ENCODE results near the gene ZNF506.
"Not testable (repeated sequence)": the region's sequence is repeated elsewhere in the genome, so short reads cannot be mapped to it uniquely, and the experiment has no call there.

The ZNF506 gene

GRCh38 chr19:19746286-19747213 lies 75.0 kb downstream of the ZNF506 start:
- DNase-seq (ENCODE audit: extremely low read depth in 1 of 2, low read depth in 1 of 2): no peak

GRCh38 chr19:19745496-19746285 lies 75.9 kb downstream of the ZNF506 start:
- no peak for DNase-seq (ENCODE audit: extremely low read depth in 1 of 2, low read depth in 1 of 2)

GRCh38 chr19:19744641-19745040 lies 76.9 kb downstream of the ZNF506 start:
- DNase-seq (ENCODE audit: extremely low read depth in 1 of 2, low read depth in 1 of 2): no peak

GRCh38 chr19:19743921-19744320 lies 77.6 kb downstream of the ZNF506 start:
- not testable (repeated sequence) for DNase-seq (ENCODE audit: extremely low read depth in 1 of 2, low read depth in 1 of 2)

- DNase-seq (ENCODE audit: extremely low read depth in 1 of 2, low read depth in 1 of 2): no peak
These were observed 78.4 kb downstream of the ZNF506 start for GRCh38 chr19:19743176-19743575.

GRCh38 chr19:19742773-19743172 lies 78.8 kb downstream of the ZNF506 start:
- no peak for DNase-seq (ENCODE audit: extremely low read depth in 1 of 2, low read depth in 1 of 2)
